HepG2 (cell line): Measurements from ENCODE around the gene DOCK9. TPM values are rescaled to one million over a fixed set of nuclear protein-coding genes. Genes with fewer than 3 reads are reported as not detected.

Experiments
- ATAC-seq: fragments of 200-7000 bp; cut with Tn5 transposase; 3 replicates; pipeline ENCODE4 v1.9.1; 2020; ENCODE audit warnings: mild to moderate bottlenecking, moderate library complexity
- BruUV-seq: library from RNA; stranded (reverse); fragments of 400-500 nt; replicated peaks from 2 replicates; lab custom pipeline; 2021; lab: Mats Ljungman, UMichigan
- CTCF ChIA-PET: fragments of 300-600 bp; formaldehyde crosslinking; extraction: SDS; loops from one replicate; lab custom pipeline; 2021; ENCODE audit warnings: low total read pairs, inconsistent platforms, low intra/inter-chr PET ratio; lab: Yijun Ruan, JAX
- POLR2A ChIA-PET: fragments of 350-600 bp; sonication (Branson Sonifier 250); formaldehyde crosslinking; loops from one replicate; lab custom pipeline; 2020; ENCODE audit warnings: antibody characterized with exemption, inconsistent platforms; lab: Yijun Ruan, JAX
- DNase-seq: peaks from one replicate; pipeline ENCODE4 v3.0.0-alpha.2; 2015; ENCODE audit warnings: low spot score
- FAIRE-seq: peaks from 3 replicates; lab custom pipeline; 2011; peaks lifted over from hg19 to GRCh38; lab: Jason Lieb, UNC
- H2AFZ ChIP-seq: one replicate; pipeline ENCODE4 v1.6.1; 2011; ENCODE audit warnings: low read length, inconsistent platforms
- H3K27ac ChIP-seq: fragments of 300-600 bp; 3 replicates; pipeline ENCODE4 v1.8.0; 2011; ENCODE audit warnings: mixed run types, mild to moderate bottlenecking, mixed read lengths, low read length, inconsistent platforms; ENCODE audit not compliant: insufficient read depth; ENCODE audit errors: extremely low read length
- H3K27me3 ChIP-seq, 2 experiments: fragments of 200-600 bp in 1 of 2; 2 replicates in 1 of 2; 3 replicates in 1 of 2; pipeline versions ENCODE4 v1.6.0 to v1.8.0; 2011; ENCODE audit warnings: low read length in 2 of 2, mild to moderate bottlenecking in 2 of 2, moderate library complexity in 2 of 2, inconsistent platforms in 1 of 2; ENCODE audit not compliant: insufficient read depth in 2 of 2, control insufficient read depth in 1 of 2
- H3K36me3 ChIP-seq, 2 experiments: fragments of 200-600 bp in 1 of 2; replicated peaks in 1 of 2; 2 replicates in 1 of 2; 3 replicates in 1 of 2; pipeline versions ENCODE4 v1.5.1 to v1.8.0; 2011; ENCODE audit warnings: low read length in 2 of 2, inconsistent platforms in 1 of 2; ENCODE audit not compliant: insufficient read depth in 2 of 2, control insufficient read depth in 1 of 2
- H3K4me1 ChIP-seq: 2 replicates; pipeline ENCODE4 v1.5.1; 2012; ENCODE audit warnings: low read length, inconsistent platforms; ENCODE audit not compliant: insufficient read depth
- H3K4me2 ChIP-seq: 2 replicates; pipeline ENCODE4 v1.6.0; 2011; ENCODE audit warnings: low read depth, low read length, inconsistent platforms
- H3K4me3 ChIP-seq, 3 experiments: fragments of 200-600 bp in 1 of 3; sonication (generic), shearing (Covaris generic) in 1 of 3; replicated peaks in 1 of 3; 2 replicates each; pipeline ENCODE4 v1.5.1; 2011 to 2016; ENCODE audit warnings: low read length in 3 of 3, inconsistent platforms in 2 of 3, low read depth in 2 of 3, mild to moderate bottlenecking in 2 of 3, control low read depth in 1 of 3, mixed read lengths in 1 of 3; ENCODE audit not compliant: insufficient read depth in 1 of 3
- H3K79me2 ChIP-seq: one replicate; pipeline ENCODE4 v1.6.1; 2011; ENCODE audit warnings: low read length, inconsistent platforms; ENCODE audit not compliant: insufficient read depth
- H3K9ac ChIP-seq: 2 replicates; pipeline ENCODE4 v1.6.0; 2011; ENCODE audit warnings: mild to moderate bottlenecking, low read depth, low read length, inconsistent platforms; ENCODE audit not compliant: insufficient read depth
- H3K9me3 ChIP-seq: 2 replicates; pipeline ENCODE4 v1.5.1; 2012; ENCODE audit warnings: mild to moderate bottlenecking, low read length
- H4K20me1 ChIP-seq: 2 replicates; pipeline ENCODE4 v1.6.0; 2011; ENCODE audit warnings: inconsistent platforms, mild to moderate bottlenecking, low read length, moderate library complexity; ENCODE audit not compliant: insufficient read depth
- CC2D1A ChIP-seq: sonication (generic); formaldehyde crosslinking; IDR thresholded peaks from 2 replicates; pipeline ENCODE4 v1.8.1; 2023; ENCODE audit warnings: mild to moderate bottlenecking, missing genetic modification reagents
- HDAC1 ChIP-seq: sonication (generic); formaldehyde crosslinking; IDR thresholded peaks from 2 replicates; pipeline ENCODE4 v1.5.1; 2020; ENCODE audit warnings: mild to moderate bottlenecking, missing genetic modification reagents
- HNRNPUL1 ChIP-seq: fragments of 200-400 bp; formaldehyde crosslinking; IDR thresholded peaks from 2 replicates; pipeline ENCODE4 v1.6.1; 2017; ENCODE audit warnings: low read depth, mild to moderate bottlenecking, low read length, moderate library complexity
- KLF6 ChIP-seq: IDR thresholded peaks from 2 replicates; pipeline ENCODE4 v1.8.0; 2016; ENCODE audit warnings: missing biosample characterization, missing genetic modification reagents
- MEIS1 ChIP-seq: sonication (generic); formaldehyde crosslinking; IDR thresholded peaks from 2 replicates; pipeline ENCODE4 v1.9.0; 2021; ENCODE audit warnings: mild to moderate bottlenecking, missing genetic modification reagents, moderate library complexity, borderline replicate concordance
- RFX5 ChIP-seq: IDR thresholded peaks from 2 replicates; pipeline ENCODE4 v1.6.1; 2011; ENCODE audit warnings: low read depth, low read length, improper control_type of control experiment
- ZBTB20 ChIP-seq: sonication (generic); formaldehyde crosslinking; IDR thresholded peaks from 2 replicates; pipeline ENCODE4 v1.8.1; 2023; ENCODE audit warnings: missing genetic modification reagents, low read depth, mild to moderate bottlenecking, borderline replicate concordance
- ZNF17 ChIP-seq: sonication (generic); formaldehyde crosslinking; IDR thresholded peaks from 2 replicates; pipeline ENCODE4 v1.5.0; 2020; ENCODE audit warnings: mild to moderate bottlenecking, missing genetic modification reagents
- WGBS: methylation state at CpG from one replicate; pipeline ENCODE4 v1.1.6; 2017; ENCODE audit warnings: low lambda C conversion rate; 5-methylcytosine and 5-hydroxymethylcytosine counted together
- in situ Hi-C: cut with HindIII; loops from 2 replicates; pipeline ENCODE4 v1.10.0; 2017; ENCODE audit warnings: low pct_unique_long_range_greater_than_20kb; ENCODE audit not compliant: extremely low pct_ligation_motif_present
- intact Hi-C: fragments of 100-400 bp; cut with micrococcal nuclease; formaldehyde crosslinking; loops from one replicate; pipeline ENCODE4 v1.10.0; 2022; ENCODE audit not compliant: unreplicated experiment
- polyA plus RNA-seq, 8 experiments: library from polyadenylated mRNA; depleted of rRNA in 3 of 8; stranded (reverse) in 7 of 8; unstranded in 1 of 8; fragments of >200 nt; fragmentation: Illumina TruSeq in 4 of 8; extraction: Trizol in 4 of 8; gene quantifications; 2 replicates each; pipeline versions ENCODE4 v1.2.1 to v1.2.3, GENCODE V29; 2011 to 2016; ENCODE audit warnings: low read depth in 4 of 8, missing spikeins in 1 of 8, mixed read lengths in 1 of 8; ENCODE audit not compliant: insufficient read depth in 1 of 8
- total RNA-seq, 5 experiments: library from RNA; depleted of rRNA; stranded (reverse); fragments of >200 nt; fragmentation: Illumina TruSeq; extraction: Trizol; gene quantifications; 2 replicates each; pipeline ENCODE4 v1.2.3, GENCODE V29; 2016; ENCODE audit warnings: low read depth in 1 of 5
- TF ChIP-seq, protein P1 (sequence below): sonication (generic); formaldehyde crosslinking; IDR thresholded peaks from 2 replicates; pipeline ENCODE4 v1.8.0; 2022; ENCODE audit warnings: mild to moderate bottlenecking, missing genetic modification reagents; ENCODE audit not compliant: insufficient replicate concordance
- TF ChIP-seq, protein P2 (sequence below): sonication (generic); formaldehyde crosslinking; IDR thresholded peaks from 2 replicates; pipeline ENCODE4 v1.4.0; 2020; ENCODE audit warnings: missing genetic modification reagents, mild to moderate bottlenecking, borderline replicate concordance

The DOCK9 gene
- total and polyA plus RNA-seq, 2 of the 13 experiments (the other 11 are each of a cell fraction or from before 2014, with no cell fraction given) = 0.44 to 0.97 TPM

DNA sequence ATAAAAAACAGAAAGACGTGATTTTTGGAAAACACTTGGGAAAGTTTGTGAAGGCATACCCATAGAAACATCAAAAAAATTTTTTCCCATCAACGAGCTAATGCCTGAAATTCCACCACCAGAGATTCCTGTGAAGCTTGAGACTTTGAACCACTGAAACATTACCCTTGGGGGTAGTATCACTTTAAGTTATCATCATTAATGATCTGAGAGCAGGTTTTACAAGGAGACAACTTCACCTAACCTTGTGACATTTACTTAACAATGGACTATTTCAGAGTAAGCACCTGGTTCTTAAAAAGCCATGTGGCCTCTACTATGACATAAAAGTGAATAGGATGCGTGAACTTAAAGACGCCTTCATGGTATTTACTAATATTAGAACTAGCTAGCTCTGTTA, 51.9 kb downstream of the DOCK9 start:
- Histone ChIP-seq H3K4me3 (no peak overlapping the region), H2AFZ (no peak overlapping the region), H3K36me3 (no peaks in the 10 kb centered on the region), H3K9ac (no peak overlapping the region), H3K27ac (no peak overlapping the region), H4K20me1 (no peaks in the 10 kb centered on the region), H3K4me1 (no peaks in the 10 kb centered on the region), H3K4me2 (no peak overlapping the region), H3K27me3 (no peaks in the 10 kb centered on the region; a peak in 1 of 5 replicates), H3K79me2 (no peaks in the 10 kb centered on the region), H3K9me3 (no peaks in the 10 kb centered on the region)
- no peak for FAIRE-seq
- WGBS = 57% methylated on average over 4 of the region's 4 CpGs
- ATAC-seq = no peak
- no peak for DNase-seq
- ChIA-PET POLR2A (no interaction called here), CTCF (no interaction called here)
- TF ChIP-seq CC2D1A (CRISPR knock-in tag) = no peak
- TF ChIP-seq, protein P1, sequence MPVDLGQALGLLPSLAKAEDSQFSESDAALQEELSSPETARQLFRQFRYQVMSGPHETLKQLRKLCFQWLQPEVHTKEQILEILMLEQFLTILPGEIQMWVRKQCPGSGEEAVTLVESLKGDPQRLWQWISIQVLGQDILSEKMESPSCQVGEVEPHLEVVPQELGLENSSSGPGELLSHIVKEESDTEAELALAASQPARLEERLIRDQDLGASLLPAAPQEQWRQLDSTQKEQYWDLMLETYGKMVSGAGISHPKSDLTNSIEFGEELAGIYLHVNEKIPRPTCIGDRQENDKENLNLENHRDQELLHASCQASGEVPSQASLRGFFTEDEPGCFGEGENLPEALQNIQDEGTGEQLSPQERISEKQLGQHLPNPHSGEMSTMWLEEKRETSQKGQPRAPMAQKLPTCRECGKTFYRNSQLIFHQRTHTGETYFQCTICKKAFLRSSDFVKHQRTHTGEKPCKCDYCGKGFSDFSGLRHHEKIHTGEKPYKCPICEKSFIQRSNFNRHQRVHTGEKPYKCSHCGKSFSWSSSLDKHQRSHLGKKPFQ (CRISPR knock-in tag) = no peak
- TF ChIP-seq KLF6 (CRISPR knock-in tag) = no peak
- no peak for TF ChIP-seq ZNF17 (CRISPR knock-in tag)
- no peak for TF ChIP-seq MEIS1 (CRISPR knock-in tag)
- no peak for TF ChIP-seq RFX5
- TF ChIP-seq HNRNPUL1 = no peak
- TF ChIP-seq, protein P2, sequence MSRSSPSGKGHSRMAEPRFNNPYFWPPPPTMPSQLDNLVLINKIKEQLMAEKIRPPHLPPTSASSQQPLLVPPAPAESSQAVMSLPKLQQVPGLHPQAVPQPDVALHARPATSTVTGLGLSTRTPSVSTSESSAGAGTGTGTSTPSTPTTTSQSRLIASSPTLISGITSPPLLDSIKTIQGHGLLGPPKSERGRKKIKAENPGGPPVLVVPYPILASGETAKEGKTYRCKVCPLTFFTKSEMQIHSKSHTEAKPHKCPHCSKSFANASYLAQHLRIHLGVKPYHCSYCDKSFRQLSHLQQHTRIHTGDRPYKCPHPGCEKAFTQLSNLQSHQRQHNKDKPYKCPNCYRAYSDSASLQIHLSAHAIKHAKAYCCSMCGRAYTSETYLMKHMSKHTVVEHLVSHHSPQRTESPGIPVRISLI (CRISPR knock-in tag) = no peak
- no peak for TF ChIP-seq HDAC1
- TF ChIP-seq ZBTB20 = no peak
- in situ Hi-C loops = no loop called here
- no TSS peak for BruUV-seq
- intact Hi-C loops = no loop called here
